GM18519 (cell line): ENCODE results near the gene ZBTB20.
A peak's percentile ranks its signal among the peaks of the same experiment; 100 is the strongest.

Experiments
- ATAC-seq: cut with Tn5 transposase; IDR thresholded peaks from one replicate; pipeline ENCODE4 v1.9.1; 2021; ENCODE audit warnings: mild to moderate bottlenecking, moderate library complexity; ENCODE audit not compliant: unreplicated experiment, low FRiP score

The ZBTB20 gene

GRCh38 chr3:114466816-114467215, 680.3 kb downstream of the ZBTB20 start:
- ATAC-seq, result no peak

GRCh38 chr3:114466251-114466650, 680.8 kb downstream of the ZBTB20 start:
- ATAC-seq, result no peak

GRCh38 chr3:114464548-114464947, 682.5 kb downstream of the ZBTB20 start:
- peak; percentile 83 for ATAC-seq

- ATAC-seq, result no peak
These were observed 684.3 kb downstream of the ZBTB20 start for GRCh38 chr3:114462750-114463149.

- peak; percentile 39 for ATAC-seq
These were observed 686.6 kb downstream of the ZBTB20 start for GRCh38 chr3:114460459-114460858.

GRCh38 chr3:114456742-114457141, 690.3 kb downstream of the ZBTB20 start:
- ATAC-seq, result peak; percentile 89

GRCh38 chr3:114455432-114455831, 691.7 kb downstream of the ZBTB20 start:
- ATAC-seq, result no peak

- no peak for ATAC-seq
These were observed 692.4 kb downstream of the ZBTB20 start for GRCh38 chr3:114454551-114455251.

- no peak for ATAC-seq
These were observed 693.7 kb downstream of the ZBTB20 start for GRCh38 chr3:114453361-114453780.

- ATAC-seq, result no peak
These were observed 694.2 kb downstream of the ZBTB20 start for GRCh38 chr3:114452937-114453336.

- no peak for ATAC-seq
These were observed 694.8 kb downstream of the ZBTB20 start for GRCh38 chr3:114452256-114452655.

GRCh38 chr3:114451561-114452018, 695.5 kb downstream of the ZBTB20 start:
- ATAC-seq, result no peak

- no peak for ATAC-seq
These were observed 696.0 kb downstream of the ZBTB20 start for GRCh38 chr3:114451051-114451451.

GRCh38 chr3:114450008-114450596, 697.0 kb downstream of the ZBTB20 start:
- ATAC-seq, result no peak

GRCh38 chr3:114449271-114450007, 697.6 kb downstream of the ZBTB20 start:
- ATAC-seq, result no peak

- ATAC-seq, result no peak
These were observed 699.1 kb downstream of the ZBTB20 start for GRCh38 chr3:114447950-114448479.

- no peak for ATAC-seq
These were observed 699.5 kb downstream of the ZBTB20 start for GRCh38 chr3:114447545-114447944.

GRCh38 chr3:114446600-114446999, 700.5 kb downstream of the ZBTB20 start:
- ATAC-seq, result no peak

- no peak for ATAC-seq
These were observed 701.9 kb downstream of the ZBTB20 start for GRCh38 chr3:114445233-114445632.

GRCh38 chr3:114444216-114444615, 702.9 kb downstream of the ZBTB20 start:
- no peak for ATAC-seq

GRCh38 chr3:114442246-114442645, 704.8 kb downstream of the ZBTB20 start:
- no peak for ATAC-seq
